ENCODE results near the gene RBKS. TPM values are rescaled to one million over a fixed set of nuclear protein-coding genes. Genes with fewer than 3 reads are reported as not detected.

The RBKS gene
- total and polyA plus RNA-seq, 10 donors: 1.00 to 5.1 (median 2.6) TPM

DNA sequence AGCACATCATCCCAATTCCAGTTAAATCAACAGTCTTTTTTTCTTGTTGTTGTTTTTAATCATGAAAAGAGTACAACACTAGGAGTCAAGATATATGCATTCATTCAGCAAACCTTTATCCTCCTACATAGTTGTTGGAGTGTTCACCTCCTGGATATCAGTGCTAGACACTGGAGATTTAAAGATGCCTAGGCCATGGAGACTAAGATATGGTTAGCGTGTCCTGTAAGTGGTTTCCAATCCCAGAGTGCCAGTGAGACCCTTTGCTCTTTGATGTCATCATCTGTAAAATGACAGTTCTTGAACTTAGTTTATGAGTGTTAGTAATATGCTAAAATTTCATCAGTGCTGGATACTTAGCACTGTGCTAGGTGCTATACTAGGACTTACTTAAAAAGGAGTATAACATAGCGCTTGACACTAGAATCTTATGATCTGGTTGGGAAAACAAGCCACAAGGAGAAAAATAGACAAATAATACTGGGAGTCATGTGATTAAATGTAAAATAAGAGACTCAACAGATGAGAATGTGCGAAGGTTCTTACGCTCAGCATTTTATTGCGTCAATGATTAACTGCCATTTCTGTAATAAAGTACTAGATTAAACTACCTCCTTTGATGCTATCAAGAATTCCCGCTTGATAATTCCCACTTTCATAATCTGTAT lies 31.8 kb upstream of the RBKS start:
- no peak overlapping the region for H3K4me3 ChIP-seq
- no peaks in the 10 kb centered on the region for H3K27me3 ChIP-seq (replicated peaks in 1 of 7)
- H3K36me3 ChIP-seq: peaks cover 0 to 13% (median 0%) of the 10 kb centered on the region in 6 donors
- 80 to 98% (median 91%) methylated on average over 6 of the region's 6 CpGs for WGBS, 5 donors
- DNase-seq: no peak
- TF ChIP-seq POLR2A (IDR thresholded peaks at IDR 0.05) (no peak), POLR2AphosphoS5 (IDR thresholded peaks at IDR 0.05) (no peak), CTCF (IDR thresholded peaks at IDR 0.05 in 8 of 11, conservative IDR thresholded peaks at IDR 0.05 in 3 of 11) (no peak)
- peaks cover 0 to 36% (median 19%) of the 10 kb centered on the region in 6 donors for H3K4me1 ChIP-seq
- peak overlapping the region in 2 of 8 donors; percentile 79 to 81 for H3K27ac ChIP-seq
- intact Hi-C loops (cut with DNase I; ENCODE audit: low total_unique reads): no loop called here
- H3K9me3 ChIP-seq: no peaks in the 10 kb centered on the region

DNA sequence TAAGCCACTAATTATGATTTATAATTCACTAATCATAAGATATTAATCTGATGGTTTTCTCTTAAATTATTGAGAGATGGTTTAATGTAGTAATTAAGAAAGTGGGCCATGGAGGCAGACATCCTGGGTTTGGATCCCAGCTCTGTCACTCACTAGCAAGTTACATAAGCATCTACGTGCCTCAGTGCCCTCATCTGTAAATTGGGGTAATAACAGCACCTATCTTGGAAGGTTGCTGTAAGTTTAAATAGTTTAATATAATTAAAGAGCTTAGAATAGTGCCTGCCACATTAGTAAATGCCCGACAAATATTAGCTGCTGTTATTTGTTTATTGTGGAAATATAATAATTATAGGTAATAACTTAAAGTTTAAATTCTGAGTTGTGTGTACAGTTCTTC lies 31.2 kb upstream of the RBKS start:
- WGBS, 5 donors: 93 to 100% (median 95%) methylated on average over 2 of the region's 2 CpGs
- intact Hi-C loops (cut with DNase I; ENCODE audit: low total_unique reads): no loop called here
- Histone ChIP-seq H3K9me3 (no peaks in the 10 kb centered on the region), H3K36me3 (peaks cover 0 to 10% (median 0%) of the 10 kb centered on the region in 6 donors), H3K27me3 (replicated peaks in 1 of 7) (no peaks in the 10 kb centered on the region), H3K27ac (peak overlapping the region in 5 of 8 donors; percentile 71 to 81 (median 77)), H3K4me1 (peaks cover 0 to 41% (median 19%) of the 10 kb centered on the region in 6 donors), H3K4me3 (no peak overlapping the region)
- TF ChIP-seq CTCF (IDR thresholded peaks at IDR 0.05 in 8 of 11, conservative IDR thresholded peaks at IDR 0.05 in 3 of 11): no peak
- TF ChIP-seq POLR2A (IDR thresholded peaks at IDR 0.05): no peak
- no peak for TF ChIP-seq POLR2AphosphoS5 (IDR thresholded peaks at IDR 0.05)
- DNase-seq: no peak

DNA sequence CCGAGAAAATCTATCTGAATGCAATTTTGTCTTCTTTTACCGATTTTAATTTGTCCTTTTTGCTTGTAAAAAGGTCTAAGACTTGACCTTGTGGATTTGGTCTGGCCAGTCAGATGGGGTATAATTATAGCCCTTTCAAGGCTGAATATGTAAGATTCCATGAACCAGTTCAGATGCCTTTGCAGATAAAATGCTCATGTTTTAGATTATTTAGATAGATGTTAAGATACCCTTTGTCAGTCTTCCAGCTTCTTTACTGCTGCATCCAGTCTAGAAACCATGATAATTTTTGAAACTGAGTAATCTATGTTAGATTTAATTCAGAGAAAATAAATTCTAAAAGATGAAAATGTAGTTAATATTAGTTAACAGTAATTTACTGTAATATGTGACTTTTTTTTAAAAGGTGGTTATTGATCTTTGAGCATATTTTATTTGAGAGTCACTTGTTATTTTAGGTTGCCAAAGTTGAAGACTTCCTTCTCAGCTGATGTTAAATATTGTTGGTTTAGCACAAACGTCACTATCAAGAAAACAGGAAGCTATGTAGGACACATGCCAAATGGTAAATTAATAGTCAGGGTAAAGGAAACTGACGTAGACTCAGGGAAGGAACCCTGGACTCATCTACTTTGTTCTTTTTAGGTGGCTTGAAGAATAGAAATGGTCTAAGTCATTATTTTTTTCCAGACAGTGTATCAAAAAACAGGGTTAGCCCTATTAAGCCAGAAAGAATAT lies 30.1 kb upstream of the RBKS start:
- H3K27ac ChIP-seq: peak overlapping the region; percentile 59 to 81 (median 73)
- H3K27me3 ChIP-seq (replicated peaks in 1 of 7): no peaks in the 10 kb centered on the region
- peaks cover 8 to 52% (median 25%) of the 10 kb centered on the region in 6 donors for H3K4me1 ChIP-seq
- intact Hi-C loops (cut with DNase I; ENCODE audit: low total_unique reads): no loop called here
- no peak for DNase-seq
- H3K4me3 ChIP-seq: no peak overlapping the region
- H3K36me3 ChIP-seq: peaks cover 0 to 1% (median 0%) of the 10 kb centered on the region in 6 donors
- no peaks in the 10 kb centered on the region for H3K9me3 ChIP-seq
- TF ChIP-seq CTCF (IDR thresholded peaks at IDR 0.05 in 8 of 11, conservative IDR thresholded peaks at IDR 0.05 in 3 of 11): no peak
- no peak for TF ChIP-seq POLR2A (IDR thresholded peaks at IDR 0.05)
- TF ChIP-seq POLR2AphosphoS5 (IDR thresholded peaks at IDR 0.05): no peak
- 18 to 46% (median 23%) methylated on average over 4 of the region's 4 CpGs for WGBS, 5 donors

All from spleen (tissue), 11 donors.